H1 (cell line): ENCODE measurements around the gene NDUFA3. TPM values are rescaled to one million over a fixed set of nuclear protein-coding genes. Genes with fewer than 3 reads are reported as not detected.
A peak's percentile ranks its signal among the peaks of the same experiment; 100 is the strongest.

Source experiments
- CTCF ChIA-PET: fragments of 300-600 bp; sonication (Branson Sonifier 250); formaldehyde crosslinking; loops from one replicate; lab custom pipeline; 2021; ENCODE audit not compliant: partially characterized antibody; lab: Charles Lee
- POLR2A ChIA-PET: fragments of 300-600 bp; sonication (Branson Sonifier 250); formaldehyde crosslinking; loops from one replicate; lab custom pipeline; 2021; ENCODE audit warnings: inconsistent platforms; ENCODE audit not compliant: partially characterized antibody; lab: Charles Lee
- DNase-seq, 2 experiments: peaks; one replicate each; pipeline versions ENCODE4 v3.0.0 to v3.0.0-alpha.2; 2010 to 2022; ENCODE audit warnings: low spot score in 2 of 2, low read depth in 1 of 2, mixed read lengths in 1 of 2
- FAIRE-seq: peaks from 2 replicates; lab custom pipeline; 2011; peaks lifted over from hg19 to GRCh38; lab: Jason Lieb, UNC
- H2AFZ ChIP-seq: 2 replicates; pipeline ENCODE4 v1.8.1; 2012; ENCODE audit warnings: low read length, inconsistent platforms
- H2AK5ac ChIP-seq: 2 replicates; pipeline ENCODE4 v1.6.1; 2013; ENCODE audit warnings: low read depth, low read length
- H2BK120ac ChIP-seq: replicated peaks from 2 replicates; pipeline ENCODE3; 2013; ENCODE audit warnings: low read depth, low read length, inconsistent platforms
- H2BK12ac ChIP-seq: 2 replicates; pipeline ENCODE4 v1.6.1; 2013; ENCODE audit warnings: low read depth, low read length
- H2BK15ac ChIP-seq: 2 replicates; pipeline ENCODE4 v1.6.1; 2013; ENCODE audit warnings: low read length
- H2BK20ac ChIP-seq: 2 replicates; pipeline ENCODE4 v1.6.1; 2013; ENCODE audit warnings: low read length
- H2BK5ac ChIP-seq: 2 replicates; pipeline ENCODE4 v1.6.1; 2013; ENCODE audit warnings: low read depth, low read length
- H3K14ac ChIP-seq: 2 replicates; pipeline ENCODE4 v1.6.1; 2013; ENCODE audit warnings: inconsistent platforms; ENCODE audit not compliant: insufficient read length
- H3K18ac ChIP-seq: 2 replicates; pipeline ENCODE4 v1.6.1; 2013; ENCODE audit warnings: low read length; ENCODE audit errors: extremely low read depth
- H3K23ac ChIP-seq: 2 replicates; pipeline ENCODE4 v1.6.1; 2013; ENCODE audit warnings: inconsistent platforms; ENCODE audit not compliant: insufficient read length
- H3K23me2 ChIP-seq: 2 replicates; pipeline ENCODE4 v1.6.1; 2013; ENCODE audit warnings: low read depth, low read length
- H3K27ac ChIP-seq: 2 replicates; pipeline ENCODE4 v1.6.1; 2011; ENCODE audit warnings: low read depth, low read length, inconsistent platforms
- H3K27me3 ChIP-seq, 4 experiments: replicated peaks in 1 of 4; 1 replicate in 1 of 4; 2 replicates in 3 of 4; pipeline versions ENCODE4 v1.6.1 to v1.8.1; 2011 to 2013; ENCODE audit warnings: low read length in 3 of 4, mild to moderate bottlenecking in 3 of 4, inconsistent platforms in 2 of 4, mixed read lengths in 2 of 4, moderate library complexity in 1 of 4; ENCODE audit not compliant: control insufficient read depth in 3 of 4, insufficient read depth in 3 of 4; ENCODE audit errors: extremely low read depth in 1 of 4
- H3K36me3 ChIP-seq, 4 experiments: 2 replicates each; pipeline versions ENCODE4 v1.6.1 to v1.8.1; 2011 to 2013; ENCODE audit warnings: mild to moderate bottlenecking in 4 of 4, low read length in 3 of 4, moderate library complexity in 2 of 4, control low read depth in 1 of 4, inconsistent platforms in 1 of 4; ENCODE audit not compliant: insufficient read depth in 4 of 4, control insufficient read depth in 2 of 4
- H3K4ac ChIP-seq: replicated peaks from 2 replicates; pipeline ENCODE3; 2013; ENCODE audit warnings: low read length, low read depth, mixed read lengths, inconsistent platforms; ENCODE audit not compliant: insufficient read length
- H3K4me1 ChIP-seq, 4 experiments: replicated peaks in 1 of 4; 1 replicate in 1 of 4; 2 replicates in 3 of 4; pipeline versions ENCODE4 v1.6.1 to v1.8.1; 2011 to 2013; ENCODE audit warnings: low read length in 3 of 4, inconsistent platforms in 2 of 4, mixed read lengths in 1 of 4; ENCODE audit not compliant: insufficient read depth in 4 of 4, control insufficient read depth in 3 of 4
- H3K4me2 ChIP-seq, 2 experiments: 2 replicates each; pipeline versions ENCODE4 v1.6.1 to v1.8.1; 2011 to 2013; ENCODE audit warnings: low read depth in 2 of 2, low read length in 2 of 2, control low read depth in 1 of 2, inconsistent platforms in 1 of 2, mild to moderate bottlenecking in 1 of 2; ENCODE audit not compliant: insufficient read depth in 1 of 2
- H3K4me3 ChIP-seq, 4 experiments: fragments of 200-600, 300-600 bp in 1 of 4; sonication (generic), shearing (Covaris generic), sonication (Bioruptor Twin) in 1 of 4; 2 replicates each; pipeline versions ENCODE4 v1.5.1 to v1.8.1; 2011 to 2016; ENCODE audit warnings: low read length in 4 of 4, low read depth in 3 of 4, control low read depth in 2 of 4, inconsistent platforms in 2 of 4, mild to moderate bottlenecking in 2 of 4, mixed read lengths in 1 of 4, moderate library complexity in 1 of 4; ENCODE audit not compliant: insufficient read depth in 2 of 4; ENCODE audit errors: extremely low read depth in 1 of 4
- H3K56ac ChIP-seq: replicated peaks from 2 replicates; pipeline ENCODE3; 2013; ENCODE audit warnings: low read depth, mild to moderate bottlenecking, mixed read lengths, low read length, inconsistent platforms; ENCODE audit not compliant: insufficient read length
- H3K79me1 ChIP-seq: 2 replicates; pipeline ENCODE4 v1.6.1; 2013; ENCODE audit warnings: low read depth, low read length, control low read depth
- H3K79me2 ChIP-seq, 2 experiments: 2 replicates each; pipeline versions ENCODE4 v1.6.1 to v1.8.1; 2012 to 2013; ENCODE audit warnings: low read length in 2 of 2, mild to moderate bottlenecking in 2 of 2, inconsistent platforms in 1 of 2; ENCODE audit not compliant: insufficient read depth in 2 of 2, control insufficient read depth in 1 of 2
- H3K9ac ChIP-seq, 4 experiments: replicated peaks in 1 of 4; 1 replicate in 1 of 4; 2 replicates in 3 of 4; pipeline versions ENCODE4 v1.6.1 to v1.8.1; 2011 to 2013; ENCODE audit warnings: low read depth in 3 of 4, low read length in 3 of 4, control low read depth in 2 of 4, mild to moderate bottlenecking in 2 of 4, moderate library complexity in 2 of 4, inconsistent platforms in 1 of 4; ENCODE audit errors: extremely low read depth in 1 of 4
- H3K9me3 ChIP-seq, 2 experiments: 2 replicates each; pipeline versions ENCODE4 v1.6.1 to v1.8.1; 2012 to 2013; ENCODE audit warnings: mild to moderate bottlenecking in 2 of 2, moderate library complexity in 2 of 2, control low read depth in 1 of 2, inconsistent platforms in 1 of 2, low read depth in 1 of 2, low read length in 1 of 2, mixed read lengths in 1 of 2; ENCODE audit not compliant: insufficient read depth in 2 of 2
- H4K20me1 ChIP-seq, 2 experiments: replicated peaks in 1 of 2; 2 replicates each; pipeline versions ENCODE3 to v1.8.1; 2011 to 2013; ENCODE audit warnings: inconsistent platforms in 2 of 2, low read length in 2 of 2, mild to moderate bottlenecking in 1 of 2; ENCODE audit not compliant: insufficient read depth in 2 of 2, control insufficient read depth in 1 of 2
- H4K5ac ChIP-seq: 2 replicates; pipeline ENCODE4 v1.6.1; 2013; ENCODE audit warnings: low read length, low read depth, mixed read lengths, inconsistent platforms; ENCODE audit not compliant: insufficient read length
- H4K8ac ChIP-seq: 2 replicates; pipeline ENCODE4 v1.8.0; 2013; ENCODE audit warnings: mild to moderate bottlenecking, moderate library complexity, low read length, inconsistent platforms; ENCODE audit not compliant: insufficient read depth; ENCODE audit errors: extremely low read depth
- H4K91ac ChIP-seq: replicated peaks from 2 replicates; pipeline ENCODE3; 2013; ENCODE audit warnings: low read length, mixed read lengths, inconsistent platforms; ENCODE audit not compliant: insufficient read length
- POLR2AphosphoS5 ChIP-seq: IDR thresholded peaks from 2 replicates; pipeline ENCODE4 v1.6.1; 2011; ENCODE audit warnings: low read depth, low read length
- TAF7 ChIP-seq: optimal IDR thresholded peaks from 2 replicates; pipeline ENCODE3; 2011; ENCODE audit warnings: low read depth, mild to moderate bottlenecking, inconsistent platforms, low read length, moderate library complexity, borderline replicate concordance
- WGBS, 2 experiments: shearing (Covaris generic) in 1 of 2; methylation state at CpG; one replicate each; pipeline versions ENCODE4 v1.1.6 to v1.1.7; 2013 to 2015; ENCODE audit warnings: low lambda C conversion rate in 2 of 2, mixed read lengths in 2 of 2, inconsistent platforms in 1 of 2, low coverage in 1 of 2, missing lambda C conversion rate in 1 of 2; ENCODE audit not compliant: insufficient replicate concordance in 2 of 2, insufficient coverage in 1 of 2, insufficient read length in 1 of 2; ENCODE audit errors: extremely low coverage in 1 of 2, missing lambda C conversion rate in 1 of 2; 5-methylcytosine and 5-hydroxymethylcytosine counted together
- polyA plus RNA-seq, 7 experiments: library from polyadenylated mRNA; depleted of rRNA in 3 of 7; stranded (reverse) in 5 of 7; unstranded in 2 of 7; fragments of >200 nt in 5 of 7; fragments of 200-250 nt in 2 of 7; gene quantifications; 1 replicate in 5 of 7; 2 replicates in 1 of 7; 4 replicates in 1 of 7; pipeline versions ENCODE4 v1.2.1 to v1.2.3, GENCODE V29; 2011 to 2013; ENCODE audit warnings: missing spikeins in 2 of 7, mixed read lengths in 2 of 7
- total RNA-seq: library from RNA; stranded (reverse); fragmentation: NEBNext Ultra II Directional; extraction: Animal tissue kit (Norgen Biotek cat#: 25700); gene quantifications from 2 replicates; pipeline ENCODE4 v1.2.1, GENCODE V29; 2021

The NDUFA3 gene
- total and polyA plus RNA-seq, 2 of the 8 experiments (the other 6 are each of a cell fraction or from before 2014, with no cell fraction given), result 175 to 208 TPM

DNA sequence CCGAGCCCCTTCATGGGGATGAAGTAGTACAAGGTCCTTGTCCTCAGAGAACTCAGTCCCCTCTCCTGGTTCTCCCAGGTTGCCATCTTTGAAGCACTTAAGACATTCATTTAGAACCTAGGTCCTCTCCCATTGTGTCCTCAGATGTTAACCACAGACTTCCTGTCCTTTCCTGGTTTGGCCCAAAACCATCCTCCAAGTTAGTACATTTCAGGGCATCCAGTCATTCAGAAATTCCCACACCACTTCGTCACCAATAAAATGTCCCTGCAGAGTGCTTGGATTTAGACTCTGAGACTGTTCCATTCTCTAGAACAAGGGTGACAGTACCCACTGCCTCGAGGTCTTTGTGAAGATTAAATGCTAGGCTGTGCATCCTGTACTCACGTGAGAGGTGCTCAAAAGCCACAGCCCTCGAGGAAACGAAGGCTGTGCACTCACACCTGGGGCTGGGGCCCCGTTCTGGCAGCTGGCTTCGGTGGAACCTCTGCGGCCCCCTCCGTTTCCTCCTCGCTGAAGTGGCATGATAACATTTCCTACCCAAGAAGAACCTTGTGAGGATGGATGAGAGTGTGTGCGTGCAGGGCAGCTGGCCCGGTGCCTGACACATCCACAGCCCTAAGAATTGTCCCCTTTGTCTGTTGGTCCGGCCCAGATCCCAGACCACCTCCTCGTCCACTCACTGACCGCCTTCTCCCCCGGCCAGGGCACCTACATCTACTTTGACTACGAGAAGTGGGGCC is 52.1 kb downstream of the NDUFA3 start:
- Histone ChIP-seq H3K9ac (no peak overlapping the region), H2BK20ac (no peak overlapping the region), H3K9me3 (no peaks in the 10 kb centered on the region), H2BK12ac (no peak overlapping the region), H2BK15ac (no peak overlapping the region), H4K8ac (peak overlapping the region; percentile 57; the same call in 1 of the 2 replicates), H4K20me1 (peaks cover 11 to 22% of the 10 kb centered on the region in 2 experiments), H3K14ac (no peak overlapping the region), H2AK5ac (no peak overlapping the region), H3K4ac (no peak overlapping the region), H3K23ac (no peak overlapping the region), H4K91ac (no peak overlapping the region), H3K79me2 (no peaks in the 10 kb centered on the region), H3K27ac (no peak overlapping the region), H3K4me3 (no peak overlapping the region), H3K27me3 (no peaks in the 10 kb centered on the region), H3K4me1 (peaks cover 0 to 7% (median 4%) of the 10 kb centered on the region in 4 experiments; a peak in 3 of 7 replicates), H3K18ac (no peak overlapping the region), H2BK120ac (no peak overlapping the region), H3K79me1 (peaks cover 7% of the 10 kb centered on the region), H2AFZ (no peak overlapping the region), H4K5ac (no peak overlapping the region), H2BK5ac (no peak overlapping the region), H3K56ac (no peak overlapping the region), H3K4me2 (no peak overlapping the region), H3K23me2 (peaks cover 8% of the 10 kb centered on the region), H3K36me3 (peaks cover 27 to 60% (median 54%) of the 10 kb centered on the region in 4 experiments)
- ChIA-PET CTCF (interaction anchor here (1.0 to 1.7 kb wide), 2 partner anchors 18 to 34 kb away, joined by 3 to 8 read pairs; partner anchors contain the start of gene CNOT3), POLR2A (interaction anchor here (1.3 to 14.8 kb wide), 2 partner anchors 16 to 49 kb away, joined by 3 to 348 read pairs; partner anchors contain the start of gene CNOT3)
- TF ChIP-seq POLR2AphosphoS5, result peak; percentile 36; the same call in 1 of the 2 replicates
- no peak for TF ChIP-seq TAF7
- DNase-seq (no peak), FAIRE-seq (no peak)
- 90% methylated on average over 18 of the region's 18 CpGs; no CpG with 5 or more reads in 1 of the 2 experiments for WGBS, 2 experiments
